Peyer's patch (tissue), 4 donors: ENCODE results near the gene RPS4Y1. TPM values are rescaled to one million over a fixed set of nuclear protein-coding genes. Genes with fewer than 3 reads are reported as not detected.

Experiments
- DNase-seq, 3 donors: peaks; one replicate each; pipeline ENCODE4 v3.0.0-alpha.2; 2017 to 2019
- H3K27ac ChIP-seq, 4 donors: fragments of 200-600 bp; sonication (generic); one replicate each; pipeline ENCODE4 v1.5.1; 2016 to 2019
- H3K27me3 ChIP-seq, 2 donors: fragments of 200-600 bp; sonication (generic); one replicate each; pipeline ENCODE4 v1.5.1; 2019
- H3K36me3 ChIP-seq, 3 donors: fragments of 200-600 bp; sonication (generic); one replicate each; pipeline ENCODE4 v1.5.1; 2016 to 2019
- H3K4me1 ChIP-seq, 4 donors: fragments of 200-600 bp; sonication (generic); one replicate each; pipeline ENCODE4 v1.5.1; 2016 to 2019
- H3K4me3 ChIP-seq, 4 donors: fragments of 200-600 bp; sonication (generic); 1 replicate in 3 of 4; 2 replicates in 1 of 4; pipeline ENCODE4 v1.5.1; 2016 to 2019; ENCODE audit warnings: mild to moderate bottlenecking in 1 of 4
- H3K9me3 ChIP-seq, 4 donors: fragments of 200-600 bp; sonication (generic); one replicate each; pipeline ENCODE4 v1.5.1; 2016 to 2019; ENCODE audit warnings: mild to moderate bottlenecking in 1 of 4
- POLR2A ChIP-seq, 2 donors: fragments of 450-650 bp; IDR thresholded peaks; one replicate each; pipeline ENCODE4 v1.5.1; 2017; ENCODE audit warnings: antibody characterized with exemption in 2 of 2, mild to moderate bottlenecking in 2 of 2, moderate library complexity in 2 of 2
- small RNA-seq, 2 donors: library from RNA; depleted of rRNA; stranded (forward); fragments of <200 nt; gene quantifications; one replicate each; pipeline ENCODE3, GENCODE V24; 2016
- total RNA-seq, 4 donors: library from RNA; depleted of rRNA; stranded (reverse); fragments of >200 nt; gene quantifications; one replicate each; pipeline ENCODE4 v1.1.0, GENCODE V29; 2016
- TF ChIP-seq, protein P1 (sequence below), 6 experiments: fragments of 450-650 bp in 4 of 6; fragments of 200-600 bp in 2 of 6; sonication (generic) in 1 of 6; IDR thresholded peaks; one replicate each; pipeline ENCODE4 v1.5.1; 2017 to 2019; ENCODE audit warnings: antibody characterized with exemption in 6 of 6, mild to moderate bottlenecking in 3 of 6, moderate library complexity in 1 of 6

RPS4Y1 gene
- total RNA-seq, 4 donors from 2014 or later, result 95.1 to 117 TPM; not detected in 2

DNA sequence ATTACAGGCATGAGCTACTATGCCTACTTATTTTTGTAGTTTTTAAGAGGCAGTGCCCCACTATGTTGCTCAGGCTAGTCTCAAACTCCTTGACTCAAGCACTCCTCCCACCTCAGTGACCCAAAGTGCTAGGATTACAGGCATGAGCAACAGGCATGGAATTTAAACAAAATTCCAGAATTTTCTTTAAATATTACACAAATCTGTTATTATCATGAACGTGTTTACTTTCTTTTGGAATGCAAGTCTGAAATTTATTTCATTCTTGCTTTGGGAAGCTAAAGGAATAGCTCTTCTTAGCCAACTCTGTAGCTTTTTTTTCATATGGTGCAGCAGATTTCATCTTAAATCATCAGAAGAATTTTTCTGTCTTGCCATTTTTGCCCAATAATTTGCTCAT is 66.0 kb downstream of the RPS4Y1 start:
- no peak for TF ChIP-seq POLR2A (IDR thresholded peaks at IDR 0.05)
- TF ChIP-seq, protein P1, sequence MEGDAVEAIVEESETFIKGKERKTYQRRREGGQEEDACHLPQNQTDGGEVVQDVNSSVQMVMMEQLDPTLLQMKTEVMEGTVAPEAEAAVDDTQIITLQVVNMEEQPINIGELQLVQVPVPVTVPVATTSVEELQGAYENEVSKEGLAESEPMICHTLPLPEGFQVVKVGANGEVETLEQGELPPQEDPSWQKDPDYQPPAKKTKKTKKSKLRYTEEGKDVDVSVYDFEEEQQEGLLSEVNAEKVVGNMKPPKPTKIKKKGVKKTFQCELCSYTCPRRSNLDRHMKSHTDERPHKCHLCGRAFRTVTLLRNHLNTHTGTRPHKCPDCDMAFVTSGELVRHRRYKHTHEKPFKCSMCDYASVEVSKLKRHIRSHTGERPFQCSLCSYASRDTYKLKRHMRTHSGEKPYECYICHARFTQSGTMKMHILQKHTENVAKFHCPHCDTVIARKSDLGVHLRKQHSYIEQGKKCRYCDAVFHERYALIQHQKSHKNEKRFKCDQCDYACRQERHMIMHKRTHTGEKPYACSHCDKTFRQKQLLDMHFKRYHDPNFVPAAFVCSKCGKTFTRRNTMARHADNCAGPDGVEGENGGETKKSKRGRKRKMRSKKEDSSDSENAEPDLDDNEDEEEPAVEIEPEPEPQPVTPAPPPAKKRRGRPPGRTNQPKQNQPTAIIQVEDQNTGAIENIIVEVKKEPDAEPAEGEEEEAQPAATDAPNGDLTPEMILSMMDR (IDR thresholded peaks at IDR 0.05), result no peak
- H3K27me3 ChIP-seq, result no peaks in the 10 kb centered on the region

DNA sequence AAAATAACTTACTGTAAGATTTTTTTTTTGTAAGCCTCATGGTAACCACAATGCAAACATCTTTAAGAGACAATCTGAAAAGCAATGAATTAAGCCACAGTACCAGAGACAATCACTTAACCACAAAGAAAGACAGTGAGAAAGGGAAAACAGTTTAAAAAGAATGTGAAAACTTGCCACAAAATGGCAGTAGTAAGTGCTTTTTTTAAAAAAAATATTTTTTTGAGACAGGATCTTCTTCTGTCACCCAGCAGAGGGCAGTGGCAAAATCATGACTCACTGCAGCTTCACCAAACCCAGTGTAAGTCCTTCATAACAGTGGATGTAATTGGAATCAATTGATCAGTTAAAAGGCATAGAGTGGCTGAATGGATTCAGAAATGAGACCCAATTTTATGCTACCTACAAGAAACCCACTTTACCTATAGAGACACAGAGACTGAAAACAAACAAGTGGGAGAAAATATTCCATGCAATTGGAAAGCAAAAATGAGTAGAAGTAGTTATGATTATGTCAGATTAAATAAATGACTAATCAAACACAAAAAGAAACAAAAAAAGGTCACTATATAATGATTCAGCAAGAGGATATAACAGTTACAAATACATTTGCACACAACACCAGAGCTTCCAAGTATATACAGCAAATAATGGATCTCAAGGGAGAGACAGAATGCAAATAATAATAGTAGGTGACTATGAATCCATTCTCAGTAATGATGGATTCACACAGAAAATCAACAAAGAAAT is 71.8 kb downstream of the RPS4Y1 start:
- H3K36me3 ChIP-seq, result no peaks in the 10 kb centered on the region
- no peaks in the 10 kb centered on the region for H3K27me3 ChIP-seq
- no peak overlapping the region for H3K4me3 ChIP-seq
- no peaks in the 10 kb centered on the region for H3K9me3 ChIP-seq
- H3K4me1 ChIP-seq, result no peaks in the 10 kb centered on the region
- no peak for DNase-seq
- TF ChIP-seq POLR2A (IDR thresholded peaks at IDR 0.05), result no peak
- TF ChIP-seq, protein P1 (IDR thresholded peaks at IDR 0.05), result peak in 3 of 6 experiments; percentile 29 to 48 (median 38)
- H3K27ac ChIP-seq, result no peak overlapping the region

More for the DNA sequence above, 66.0 kb downstream of the RPS4Y1 start:
- Histone ChIP-seq H3K27ac (no peak overlapping the region), H3K9me3 (no peaks in the 10 kb centered on the region), H3K36me3 (no peaks in the 10 kb centered on the region), H3K4me1 (no peaks in the 10 kb centered on the region), H3K4me3 (no peak overlapping the region)
- DNase-seq, result no peak

Small RNA genes within 50 kb of the gene (small RNA-seq; reads per million reads assigned to genes)
- 0 reads per million in 2 donors for gene TOMM22P2

Other genes with a start within 250 kb of the RPS4Y1 start
- not detected for gene SRY, start 53.9 kb upstream of the RPS4Y1 start, total RNA-seq
- 10 to 100 TPM in 2 of 4 donors, not detected in 2; 15.8 to 16.0 TPM for gene ZFY, start 93.8 kb downstream of the RPS4Y1 start, total RNA-seq